ENCODE measurements around the gene COLEC12. TPM values are rescaled to one million over a fixed set of nuclear protein-coding genes. Genes with fewer than 3 reads are reported as not detected.
A peak's percentile ranks its signal among the peaks of the same experiment; 100 is the strongest.

COLEC12 gene
- total RNA-seq, 6 experiments from 2014 or later: 0.05 to 0.21 (median 0.15) TPM; not detected in 1

DNA sequence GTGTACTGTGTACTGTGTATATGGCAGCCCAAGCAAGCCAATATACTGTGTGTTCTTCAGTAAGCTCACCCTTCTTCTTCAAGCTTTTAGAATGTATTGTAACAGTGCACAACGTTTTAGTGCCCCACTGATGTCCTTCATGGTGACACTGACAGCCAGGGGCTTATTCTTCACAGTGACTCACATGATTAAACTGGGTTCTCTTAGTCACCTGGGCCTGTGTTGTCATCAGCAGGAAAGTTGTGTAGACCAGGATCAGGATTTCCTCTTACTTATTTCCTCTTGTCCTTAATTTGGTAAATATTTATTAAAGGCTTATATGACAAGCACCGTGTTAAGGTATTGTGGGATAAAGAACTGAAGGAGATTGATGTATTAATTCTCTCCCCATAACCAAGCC, 164.8 kb downstream of the COLEC12 start:
- no peak overlapping the region for H3K4me3 Mint-ChIP-seq
- no peaks in the 10 kb centered on the region for H3K36me3 Mint-ChIP-seq (ENCODE audit: low read depth)
- no peak for DNase-seq
- no peak overlapping the region for H3K27ac Mint-ChIP-seq
- no peak for TF ChIP-seq CTCF (IDR thresholded peaks at IDR 0.05)
- peaks cover 18% of the 10 kb centered on the region for H3K4me1 Mint-ChIP-seq (ENCODE audit: low read depth)
- peaks cover 55% of the 10 kb centered on the region for H3K27me3 Mint-ChIP-seq (ENCODE audit: insufficient read depth)
- H3K9me3 Mint-ChIP-seq: no peaks in the 10 kb centered on the region

GRCh38 chr18:334575-335132, 165.8 kb downstream of the COLEC12 start:
- TF ChIP-seq CTCF (IDR thresholded peaks at IDR 0.05): no peak
- Mint-ChIP-seq H3K27ac (no peak overlapping the region), H3K9me3 (no peaks in the 10 kb centered on the region), H3K27me3 (ENCODE audit: insufficient read depth) (peaks cover 52% of the 10 kb centered on the region), H3K4me3 (no peak overlapping the region), H3K36me3 (ENCODE audit: low read depth) (no peaks in the 10 kb centered on the region), H3K4me1 (ENCODE audit: low read depth) (peaks cover 18% of the 10 kb centered on the region)
- DNase-seq: no peak

GRCh38 chr18:332721-333510, 167.6 kb downstream of the COLEC12 start:
- peaks cover 55% of the 10 kb centered on the region for H3K27me3 Mint-ChIP-seq (ENCODE audit: insufficient read depth)
- no peaks in the 10 kb centered on the region for H3K9me3 Mint-ChIP-seq
- DNase-seq: no peak
- peak; percentile 24; the same call in 1 of the 2 replicates for TF ChIP-seq CTCF (IDR thresholded peaks at IDR 0.05)
- H3K36me3 Mint-ChIP-seq (ENCODE audit: low read depth): no peaks in the 10 kb centered on the region
- no peak overlapping the region for H3K27ac Mint-ChIP-seq
- H3K4me1 Mint-ChIP-seq (ENCODE audit: low read depth): peaks cover 18% of the 10 kb centered on the region
- H3K4me3 Mint-ChIP-seq: no peak overlapping the region

DNA sequence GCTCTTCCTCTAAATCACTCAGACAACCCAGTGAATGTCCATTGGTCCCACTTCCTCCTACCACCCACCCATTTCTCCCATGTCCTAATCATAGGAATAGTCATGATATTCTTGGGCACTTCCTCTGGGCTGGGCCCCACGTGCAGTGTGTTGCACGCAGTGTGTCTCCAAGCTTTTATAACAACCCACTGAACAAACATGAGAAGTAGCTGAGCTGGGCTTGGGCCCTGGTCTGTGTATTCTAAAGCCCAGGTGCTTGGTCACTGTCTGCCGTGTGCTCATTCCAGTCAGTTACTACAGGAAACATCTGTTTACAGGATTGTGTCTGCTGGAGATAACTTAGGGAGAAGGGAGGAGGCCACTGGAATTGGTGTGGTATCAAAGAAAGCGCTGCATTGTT, 168.5 kb downstream of the COLEC12 start:
- TF ChIP-seq CTCF (IDR thresholded peaks at IDR 0.05): no peak
- Mint-ChIP-seq H3K27ac (no peak overlapping the region), H3K4me1 (ENCODE audit: low read depth) (peaks cover 18% of the 10 kb centered on the region), H3K36me3 (ENCODE audit: low read depth) (no peaks in the 10 kb centered on the region), H3K9me3 (no peaks in the 10 kb centered on the region), H3K27me3 (ENCODE audit: insufficient read depth) (peaks cover 53% of the 10 kb centered on the region), H3K4me3 (no peak overlapping the region)
- no peak for DNase-seq

DNA sequence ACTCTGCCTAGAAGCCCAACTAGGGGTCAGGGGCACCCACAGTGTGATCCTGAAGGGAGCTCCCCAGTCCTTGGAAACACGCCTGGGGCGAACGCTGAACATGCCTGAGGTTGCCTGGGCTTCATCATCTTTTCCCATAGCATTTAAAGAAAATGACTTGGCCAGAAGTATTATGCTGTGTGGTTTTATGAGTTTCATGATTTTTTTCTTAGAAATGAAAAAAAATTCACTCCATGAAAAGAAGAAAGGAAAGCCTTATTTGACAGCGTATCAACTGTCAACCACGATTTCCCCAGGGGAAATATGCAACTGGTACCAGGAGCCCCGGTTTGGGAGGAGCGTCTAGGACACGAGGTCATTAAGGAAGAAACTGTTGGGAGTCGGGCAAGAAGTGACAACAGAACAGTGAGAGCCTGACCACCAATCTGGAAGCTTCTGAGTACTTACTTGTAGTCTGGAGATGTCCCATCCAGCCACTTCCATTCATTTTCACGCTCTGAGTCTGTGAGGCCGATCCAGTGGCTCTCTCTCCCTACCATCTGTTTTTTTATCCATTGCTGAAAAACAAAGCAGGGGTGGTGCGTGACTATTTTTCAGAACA, 169.2 kb downstream of the COLEC12 start:
- H3K27ac Mint-ChIP-seq: no peak overlapping the region
- H3K9me3 Mint-ChIP-seq: no peaks in the 10 kb centered on the region
- H3K36me3 Mint-ChIP-seq (ENCODE audit: low read depth): no peaks in the 10 kb centered on the region
- TF ChIP-seq CTCF (IDR thresholded peaks at IDR 0.05): no peak
- peaks cover 55% of the 10 kb centered on the region for H3K27me3 Mint-ChIP-seq (ENCODE audit: insufficient read depth)
- H3K4me3 Mint-ChIP-seq: no peak overlapping the region
- no peak for DNase-seq
- H3K4me1 Mint-ChIP-seq (ENCODE audit: low read depth): peaks cover 18% of the 10 kb centered on the region
